Measurements from ENCODE around the gene INO80C.
"Not testable (repeated sequence)": the region's sequence is repeated elsewhere in the genome, so short reads cannot be mapped to it uniquely, and the experiment has no call there.

INO80C gene

GRCh38 chr18:35487525-35487924 is 10.2 kb downstream of the INO80C start:
- not testable (repeated sequence) for DNase-seq

GRCh38 chr18:35485852-35486251 is 11.9 kb downstream of the INO80C start:
- DNase-seq = no peak

DNA sequence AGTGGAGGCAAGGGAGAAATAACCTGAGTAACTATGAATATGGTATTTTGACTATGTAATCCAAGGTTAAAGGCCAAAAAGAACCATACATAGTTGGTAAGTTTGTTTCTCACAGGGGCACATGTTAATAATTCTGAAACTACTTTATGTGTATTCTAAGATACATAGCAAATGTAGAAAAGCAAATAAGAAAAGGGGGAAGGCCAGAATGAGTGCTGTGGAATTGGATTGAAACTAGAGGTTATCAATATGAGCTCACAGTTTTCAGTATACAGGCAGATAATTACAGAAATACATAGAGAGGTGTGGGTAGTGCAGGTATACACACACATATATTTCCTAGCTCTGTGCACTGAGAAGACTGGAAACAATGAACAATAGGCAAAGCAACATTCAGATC is 13.7 kb downstream of the INO80C start:
- no peak for DNase-seq

GRCh38 chr18:35481960-35482366 is 15.8 kb downstream of the INO80C start:
- no peak for DNase-seq

GRCh38 chr18:35479911-35480586 is 17.7 kb downstream of the INO80C start:
- DNase-seq = no peak

GRCh38 chr18:35478520-35479435 is 19.0 kb downstream of the INO80C start:
- DNase-seq = peak; percentile 83

GRCh38 chr18:35477974-35478373 is 19.8 kb downstream of the INO80C start:
- no peak for DNase-seq

DNA sequence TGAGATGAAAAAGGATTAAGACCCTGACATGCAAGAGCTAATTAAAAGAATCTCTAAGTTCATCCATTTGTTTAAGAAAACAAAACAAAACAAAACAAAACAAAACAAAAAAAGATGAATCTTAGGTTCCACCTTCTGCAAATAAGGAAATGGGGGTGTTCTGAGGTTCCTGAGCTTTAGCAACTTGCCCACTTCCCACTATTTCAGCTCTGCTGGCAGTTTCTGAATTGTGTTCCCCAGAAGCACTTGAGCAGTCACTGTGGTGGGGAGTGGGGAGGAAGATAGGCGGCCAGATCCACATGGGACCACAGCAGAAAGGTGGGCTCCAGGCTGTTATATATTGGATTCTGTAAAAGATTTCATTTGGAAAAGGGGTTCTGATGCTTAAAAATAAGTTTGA is 20.3 kb downstream of the INO80C start:
- DNase-seq = no peak

DNA sequence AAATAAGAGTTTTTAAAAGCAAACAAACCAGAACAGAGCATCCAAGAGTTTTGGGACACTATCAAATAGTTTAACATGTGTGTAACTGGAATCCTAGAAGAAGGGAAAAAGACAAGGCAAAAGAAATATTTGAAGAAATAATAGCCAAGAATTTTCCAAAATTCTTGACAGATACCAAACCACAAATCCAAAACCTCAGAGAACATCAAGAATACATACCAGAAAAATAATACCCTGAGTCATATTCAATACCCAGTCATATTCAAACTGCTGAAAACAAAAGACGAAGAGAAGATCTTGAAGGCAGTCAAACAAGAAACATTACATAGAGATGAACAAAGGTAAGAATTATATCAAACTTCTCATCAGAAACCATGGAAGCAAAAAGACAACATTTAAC is 22.9 kb downstream of the INO80C start:
- DNase-seq = peak; percentile 20

- DNase-seq = no peak
Measured at GRCh38 chr18:35473562-35473961, 24.2 kb downstream of the INO80C start.

DNA sequence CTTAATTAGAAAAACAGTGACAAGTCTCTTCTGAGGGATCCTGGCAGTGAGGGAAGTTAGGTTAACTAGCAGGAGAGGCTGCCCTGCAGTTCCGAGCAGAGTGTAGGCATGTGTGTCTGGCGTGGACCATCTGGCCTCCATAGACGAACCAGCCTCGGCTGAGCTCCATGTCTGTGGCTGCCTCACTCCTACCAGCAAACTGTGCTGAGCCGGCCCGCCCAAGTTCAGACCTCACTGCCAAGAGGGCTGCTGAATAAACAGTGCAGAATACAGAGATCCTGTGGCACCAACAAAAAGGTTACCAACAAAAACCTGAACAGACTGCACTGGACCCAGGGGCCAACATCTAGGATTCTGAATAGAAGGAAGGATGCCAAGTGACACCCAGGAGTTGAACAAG is 27.3 kb downstream of the INO80C start:
- DNase-seq = no peak

GRCh38 chr18:35469725-35470124 is 28.0 kb downstream of the INO80C start:
- DNase-seq = no peak

DNA sequence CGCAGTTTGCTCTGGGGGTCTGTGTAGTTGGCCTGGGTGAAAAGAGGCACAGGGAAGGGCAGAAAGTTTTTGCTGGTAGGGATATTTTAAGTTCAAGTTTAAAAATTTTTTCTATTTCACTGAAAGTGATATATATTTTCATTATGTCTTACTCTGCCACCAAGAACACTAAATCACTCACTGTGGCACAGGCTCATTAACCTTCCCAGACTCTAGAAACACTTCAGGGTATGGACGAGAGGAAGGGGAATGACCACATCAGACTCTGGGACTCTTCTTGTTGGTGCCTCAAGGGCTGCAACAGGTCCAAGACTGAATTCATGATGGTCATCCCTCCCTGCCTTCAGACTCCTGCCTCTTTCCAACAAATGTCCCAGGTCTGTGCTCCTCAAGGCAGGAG is 29.0 kb downstream of the INO80C start:
- DNase-seq = no peak

GRCh38 chr18:35467624-35468016 is 30.1 kb downstream of the INO80C start:
- no peak for DNase-seq

- no peak for DNase-seq
Measured at GRCh38 chr18:35466815-35467623, 30.7 kb downstream of the INO80C start.

GRCh38 chr18:35466334-35466733 is 31.4 kb downstream of the INO80C start:
- no peak for DNase-seq

DNA sequence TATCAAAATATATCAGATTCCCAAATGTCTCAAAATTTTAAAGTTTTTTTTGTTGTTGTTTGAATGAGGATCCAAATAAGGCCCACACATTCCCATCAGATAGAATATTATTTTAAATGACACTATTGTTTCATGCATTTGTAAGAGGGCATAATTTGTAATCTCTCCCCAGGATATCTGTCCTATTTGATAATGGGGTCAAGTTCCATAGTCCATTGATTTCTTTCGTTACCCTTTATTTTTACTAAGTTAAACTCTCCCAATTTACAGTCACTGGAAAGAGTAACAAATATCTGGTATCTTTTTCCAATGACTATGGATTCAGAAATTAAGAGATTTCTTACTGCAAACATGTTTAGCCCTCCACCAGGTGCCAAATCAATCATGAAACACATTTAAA is 32.4 kb downstream of the INO80C start:
- DNase-seq = no peak

DNA sequence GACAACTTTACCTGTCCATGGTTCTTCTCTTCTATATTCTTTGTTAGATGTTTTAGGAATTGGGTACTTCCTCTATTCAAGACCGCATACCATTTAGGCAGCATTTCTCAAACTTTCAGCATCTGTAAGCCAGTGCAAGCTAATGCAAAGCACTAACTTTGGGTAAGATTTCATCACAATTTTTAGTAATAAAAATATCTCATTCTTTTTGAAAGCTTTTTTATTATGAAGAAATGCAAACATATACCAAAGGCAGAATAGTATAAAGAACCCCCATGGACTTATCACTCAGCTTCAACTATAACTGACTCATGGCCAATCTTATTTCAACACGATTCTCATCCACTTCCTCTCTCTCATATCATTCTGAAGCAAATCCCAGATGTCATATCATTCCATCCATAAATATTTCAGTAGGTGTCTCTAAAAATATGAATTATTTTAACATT is 32.9 kb downstream of the INO80C start:
- no peak for DNase-seq

GRCh38 chr18:35463827-35464226 is 33.9 kb downstream of the INO80C start:
- no peak for DNase-seq

GRCh38 chr18:35463050-35463449 is 34.7 kb downstream of the INO80C start:
- DNase-seq = no peak

GRCh38 chr18:35460736-35461161 is 37.0 kb downstream of the INO80C start:
- DNase-seq = peak; percentile 7

DNA sequence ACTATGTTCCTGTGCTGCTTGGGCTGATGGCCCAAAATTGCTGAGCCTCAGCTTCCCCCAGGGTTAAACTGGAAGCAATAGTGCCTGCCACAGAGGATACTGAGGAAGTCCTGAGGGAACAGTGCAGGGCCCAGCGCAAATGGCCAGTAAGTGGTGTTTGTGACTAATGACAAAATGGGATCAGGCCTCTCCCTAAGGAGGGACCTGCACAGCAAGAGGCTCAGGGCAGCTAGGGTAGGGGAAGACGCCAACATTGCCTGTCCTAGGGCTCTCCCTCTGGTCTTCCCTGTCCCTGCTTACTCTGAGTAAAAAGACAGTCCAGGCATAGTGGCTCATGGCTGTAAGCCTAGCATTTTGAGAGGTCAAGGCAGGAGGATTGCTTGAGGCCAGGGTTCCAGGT is 37.8 kb downstream of the INO80C start:
- no peak for DNase-seq

All from fibroblast of skin of right biceps (primary cell).